Measurements from ENCODE around the gene MBD5.

Gene MBD5

GRCh38 chr2:148306027-148306426, 285.1 kb downstream of the MBD5 start:
- no peak for DNase-seq

DNA sequence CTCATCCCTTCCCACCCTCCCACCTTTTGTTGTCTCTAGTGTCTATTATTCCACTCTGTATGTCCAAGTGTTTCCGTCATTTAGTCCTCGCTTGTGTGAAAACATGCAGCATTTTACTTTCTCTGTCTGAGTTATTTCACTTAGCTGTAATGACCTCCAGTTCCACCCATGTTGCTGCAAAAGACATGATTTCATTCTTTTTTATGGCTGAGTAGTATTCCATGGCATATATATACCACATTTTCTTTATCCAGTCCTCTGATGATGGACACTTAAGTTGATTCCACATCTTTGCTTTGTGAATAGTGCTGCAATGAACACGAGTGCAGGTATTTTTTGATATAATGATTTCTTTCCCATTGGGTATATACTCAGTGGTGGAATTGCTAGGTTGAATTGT, 296.7 kb downstream of the MBD5 start:
- DNase-seq, result no peak

DNA sequence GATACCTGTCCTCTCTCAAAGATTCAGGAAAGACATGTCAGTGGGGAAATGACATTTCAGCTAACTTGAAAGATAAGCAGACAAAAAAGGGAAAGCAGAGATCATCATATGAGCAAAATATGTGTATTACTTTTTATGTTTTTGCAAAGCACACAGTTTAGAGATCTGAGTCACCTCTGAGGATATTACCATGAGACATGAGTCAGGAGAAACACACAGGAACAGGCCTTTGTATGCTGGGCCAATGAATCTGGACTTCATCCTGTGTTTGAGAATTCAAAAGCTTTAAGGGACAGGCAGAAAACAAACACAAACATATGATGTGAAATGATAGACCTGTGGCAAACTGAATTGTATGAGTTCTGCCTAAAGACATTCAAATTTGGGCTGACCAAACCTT, 317.6 kb downstream of the MBD5 start:
- DNase-seq, result no peak

DNA sequence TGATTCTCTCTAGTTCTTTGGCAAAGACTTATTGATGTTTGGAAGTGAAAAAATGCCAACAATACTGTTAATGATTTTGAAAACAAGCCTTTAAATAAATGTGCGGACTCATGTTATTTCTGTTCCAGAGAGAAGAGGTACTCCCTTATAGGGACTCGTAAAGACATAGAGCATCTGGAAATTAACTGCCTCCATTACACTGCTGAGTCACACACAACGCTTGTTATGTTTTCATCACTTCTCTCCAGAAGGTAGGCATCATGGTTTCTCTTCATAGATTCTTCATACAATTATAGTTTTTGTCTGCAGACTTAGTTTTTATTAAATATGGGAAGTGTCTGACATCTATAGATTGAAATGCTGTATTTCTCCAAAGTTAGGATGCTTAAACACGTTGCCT, 321.2 kb downstream of the MBD5 start:
- DNase-seq, result no peak

- no peak for DNase-seq
These were observed 329.3 kb downstream of the MBD5 start for GRCh38 chr2:148350199-148350598.

- DNase-seq, result no peak
These were observed 330.7 kb downstream of the MBD5 start for GRCh38 chr2:148351437-148352143.

DNA sequence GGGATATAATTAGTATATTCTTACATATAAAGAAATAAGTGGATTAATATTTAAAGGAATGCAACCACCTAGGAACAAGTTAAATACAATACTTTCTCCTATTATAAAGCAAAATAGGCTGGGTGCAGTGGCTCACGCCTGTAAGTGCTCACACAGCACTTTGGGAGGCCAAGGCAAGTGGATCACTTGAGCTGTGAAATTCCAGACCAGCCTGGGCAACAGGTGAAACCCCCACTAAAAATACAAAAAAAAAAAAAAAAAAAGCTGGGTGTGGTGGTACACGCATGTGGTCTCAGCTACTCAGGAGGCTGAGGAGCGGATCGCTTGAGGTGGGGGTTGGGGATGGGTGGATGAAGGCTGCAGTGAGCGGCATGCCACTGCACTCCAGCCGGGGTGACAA, 337.5 kb downstream of the MBD5 start:
- DNase-seq, result no peak

GRCh38 chr2:148360662-148361061, 339.8 kb downstream of the MBD5 start:
- DNase-seq, result no peak

- DNase-seq, result no peak
These were observed 341.4 kb downstream of the MBD5 start for GRCh38 chr2:148362144-148362796.

DNA sequence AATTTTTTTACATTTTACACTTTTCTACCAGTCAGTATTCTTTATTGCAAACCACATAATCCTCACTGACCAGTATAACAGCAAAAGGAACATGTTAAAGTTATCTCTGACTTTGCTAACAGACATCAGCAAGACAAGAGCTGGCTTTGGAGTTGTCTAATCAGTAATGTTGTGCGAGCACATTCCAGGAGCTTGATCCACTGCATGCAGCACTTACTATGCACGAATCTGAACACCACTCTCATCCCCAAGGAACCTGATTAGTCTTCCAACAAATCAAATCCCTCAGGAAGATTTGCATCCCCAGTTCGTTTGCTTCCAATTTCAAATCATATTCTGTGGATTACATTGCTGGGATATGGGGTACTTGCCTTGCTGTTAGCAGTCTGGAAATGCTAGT, 354.3 kb downstream of the MBD5 start:
- no peak for DNase-seq

GRCh38 chr2:148391324-148391723, 370.4 kb downstream of the MBD5 start:
- no peak for DNase-seq

- no peak for DNase-seq
These were observed 381.9 kb downstream of the MBD5 start for GRCh38 chr2:148402786-148403185.

DNA sequence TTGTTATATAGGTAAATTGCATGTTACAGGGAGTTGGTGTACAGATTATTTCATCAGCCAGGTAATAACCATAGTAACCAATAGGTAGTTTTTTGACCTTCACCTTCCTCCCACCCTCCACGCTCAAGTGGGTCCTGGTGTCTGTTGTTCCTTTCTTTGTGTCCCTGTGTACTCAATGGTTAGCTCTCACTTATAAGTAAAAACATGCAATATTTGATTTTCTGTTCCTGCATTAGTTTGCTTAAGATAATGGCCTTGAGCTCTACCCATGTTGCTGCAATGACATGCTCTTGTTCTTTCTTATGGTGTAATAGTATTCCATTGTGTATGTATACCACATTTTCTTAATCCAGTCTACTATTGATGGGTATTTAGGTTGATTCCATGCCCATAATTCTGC, 390.0 kb downstream of the MBD5 start:
- no peak for DNase-seq

- DNase-seq, result no peak
These were observed 395.4 kb downstream of the MBD5 start for GRCh38 chr2:148416248-148416647.

- peak; percentile 1 to 7 for DNase-seq
These were observed 409.2 kb downstream of the MBD5 start for GRCh38 chr2:148430101-148430500.

- no peak for DNase-seq
These were observed 427.0 kb downstream of the MBD5 start for GRCh38 chr2:148447877-148448276.

GRCh38 chr2:148450531-148450930, 429.6 kb downstream of the MBD5 start:
- no peak for DNase-seq

- no peak for DNase-seq
These were observed 430.2 kb downstream of the MBD5 start for GRCh38 chr2:148451046-148451445.

GRCh38 chr2:148455791-148456190, 434.9 kb downstream of the MBD5 start:
- no peak for DNase-seq

- no peak for DNase-seq
These were observed 437.3 kb downstream of the MBD5 start for GRCh38 chr2:148458171-148458570.

- DNase-seq, result no peak
These were observed 438.5 kb downstream of the MBD5 start for GRCh38 chr2:148459377-148459778.

GRCh38 chr2:148461876-148462275, 441.0 kb downstream of the MBD5 start:
- no peak for DNase-seq

DNA sequence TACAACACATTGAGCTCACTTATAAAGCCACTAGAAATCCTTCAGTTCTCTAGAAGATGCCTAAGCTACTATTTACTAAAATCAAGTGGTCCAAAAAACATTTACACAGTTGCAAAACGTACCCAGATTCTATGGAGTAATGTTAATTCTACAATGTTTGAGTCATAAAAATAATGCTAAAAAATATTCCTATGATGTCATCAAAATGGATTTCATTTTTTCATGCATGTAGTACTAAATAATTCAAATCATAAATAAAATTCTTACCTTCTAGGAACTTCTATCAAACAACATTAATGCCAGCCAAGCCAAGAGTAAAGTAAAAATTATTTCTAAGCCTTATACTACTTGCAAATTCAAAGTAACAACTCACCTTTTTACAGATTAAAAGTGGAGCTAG, 454.7 kb downstream of the MBD5 start:
- DNase-seq, result no peak

GRCh38 chr2:148479398-148479797, 458.5 kb downstream of the MBD5 start:
- no peak for DNase-seq

DNA sequence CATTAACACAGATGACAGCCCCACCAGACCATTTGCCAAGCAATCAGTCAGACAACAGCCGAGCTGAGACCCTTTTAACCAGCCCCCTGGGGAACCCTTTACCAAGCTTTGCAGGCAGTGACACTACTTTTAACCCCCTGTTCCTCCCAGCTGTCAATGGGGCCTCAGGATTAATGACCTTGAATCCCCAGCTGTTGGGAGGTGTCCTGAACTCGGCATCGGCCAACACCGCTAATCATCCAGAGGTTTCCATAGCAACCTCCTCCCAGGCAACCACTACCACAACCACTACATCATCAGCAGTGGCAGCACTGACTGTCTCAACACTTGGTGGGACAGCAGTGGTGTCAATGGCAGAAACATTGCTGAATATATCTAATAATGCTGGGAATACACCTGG, 462.8 kb downstream of the MBD5 start:
- no peak for DNase-seq

Data from inflammatory macrophage (primary cell).